Measurements from ENCODE around the gene CAVIN2. TPM values are rescaled to one million over a fixed set of nuclear protein-coding genes. Genes with fewer than 3 reads are reported as not detected.
A peak's percentile ranks its signal among the peaks of the same experiment; 100 is the strongest.

Gene CAVIN2
- total RNA-seq, 1 donor from 2014 or later, result not detected

DNA sequence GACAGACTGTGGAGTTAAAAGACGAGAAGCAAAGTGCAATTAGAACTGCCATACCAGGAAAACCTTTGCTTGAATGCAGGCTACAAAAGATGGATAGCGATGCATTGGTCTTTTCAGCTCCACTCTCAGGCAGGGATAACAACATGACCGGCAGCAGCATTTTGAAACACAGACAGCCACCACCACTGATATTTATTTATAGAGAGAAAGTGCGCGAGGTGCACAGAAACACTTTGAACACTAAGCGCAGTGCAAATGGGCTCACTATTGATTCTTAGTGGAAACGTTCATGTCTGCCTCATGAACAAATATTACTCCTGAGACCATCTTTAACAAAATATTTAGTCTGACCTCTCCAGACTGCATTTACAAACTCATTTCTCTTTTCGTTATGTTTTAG lies 32.9 kb downstream of the CAVIN2 start:
- Mint-ChIP-seq H3K36me3 (ENCODE audit: unreplicated experiment) (no peaks in the 10 kb centered on the region), H3K4me3 (ENCODE audit: unreplicated experiment) (no peak overlapping the region), H3K27me3 (ENCODE audit: unreplicated experiment) (peaks cover 1% of the 10 kb centered on the region), H3K27ac (ENCODE audit: unreplicated experiment) (peak overlapping the region; percentile 34), H3K9me3 (ENCODE audit: unreplicated experiment) (peaks cover 2% of the 10 kb centered on the region), H3K4me1 (ENCODE audit: low read depth, unreplicated experiment) (peaks cover 13% of the 10 kb centered on the region)
- TF ChIP-seq, protein P1, sequence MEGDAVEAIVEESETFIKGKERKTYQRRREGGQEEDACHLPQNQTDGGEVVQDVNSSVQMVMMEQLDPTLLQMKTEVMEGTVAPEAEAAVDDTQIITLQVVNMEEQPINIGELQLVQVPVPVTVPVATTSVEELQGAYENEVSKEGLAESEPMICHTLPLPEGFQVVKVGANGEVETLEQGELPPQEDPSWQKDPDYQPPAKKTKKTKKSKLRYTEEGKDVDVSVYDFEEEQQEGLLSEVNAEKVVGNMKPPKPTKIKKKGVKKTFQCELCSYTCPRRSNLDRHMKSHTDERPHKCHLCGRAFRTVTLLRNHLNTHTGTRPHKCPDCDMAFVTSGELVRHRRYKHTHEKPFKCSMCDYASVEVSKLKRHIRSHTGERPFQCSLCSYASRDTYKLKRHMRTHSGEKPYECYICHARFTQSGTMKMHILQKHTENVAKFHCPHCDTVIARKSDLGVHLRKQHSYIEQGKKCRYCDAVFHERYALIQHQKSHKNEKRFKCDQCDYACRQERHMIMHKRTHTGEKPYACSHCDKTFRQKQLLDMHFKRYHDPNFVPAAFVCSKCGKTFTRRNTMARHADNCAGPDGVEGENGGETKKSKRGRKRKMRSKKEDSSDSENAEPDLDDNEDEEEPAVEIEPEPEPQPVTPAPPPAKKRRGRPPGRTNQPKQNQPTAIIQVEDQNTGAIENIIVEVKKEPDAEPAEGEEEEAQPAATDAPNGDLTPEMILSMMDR (IDR thresholded peaks at IDR 0.05; ENCODE audit: partially characterized antibody, unreplicated experiment), result no peak
- no peak for DNase-seq

DNA sequence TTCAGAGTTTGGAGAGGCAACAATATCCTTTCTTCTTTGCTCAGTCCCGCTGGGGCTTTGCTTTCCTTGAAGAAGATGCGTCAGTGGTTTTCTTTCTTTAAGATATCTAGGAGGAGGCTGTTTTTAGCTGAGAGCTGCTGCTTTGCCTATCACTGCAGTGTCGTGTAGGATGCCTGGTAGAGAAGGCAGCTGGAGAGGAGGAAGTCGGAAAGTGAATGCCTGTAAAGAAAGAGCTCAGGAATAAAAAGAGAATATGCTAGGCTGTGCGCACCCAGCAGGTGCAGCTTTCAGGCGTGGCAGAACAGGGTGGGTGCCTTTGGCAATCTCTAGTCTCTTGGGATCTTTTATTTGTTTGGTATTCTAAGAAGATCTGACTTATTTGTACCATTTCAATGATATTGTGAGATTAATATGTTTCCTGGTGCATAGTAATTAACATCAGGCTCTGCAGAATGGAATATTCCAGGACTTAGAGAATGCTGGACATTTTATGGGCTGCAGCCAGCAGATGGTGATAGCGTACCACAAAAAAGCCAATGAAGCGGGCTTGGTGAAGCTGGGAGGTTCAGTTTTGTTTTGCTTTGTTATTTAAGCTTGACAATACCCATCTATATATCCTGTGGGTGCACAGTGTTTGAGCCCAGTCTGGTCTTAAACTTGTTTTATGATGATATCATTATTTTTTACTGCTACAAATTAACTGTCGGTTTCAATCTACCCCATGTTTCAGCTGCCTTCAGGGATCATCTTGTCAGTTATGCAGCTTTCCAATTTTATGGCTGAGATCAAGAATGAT lies 34.9 kb downstream of the CAVIN2 start:
- peak; percentile 74 for DNase-seq
- H3K4me1 Mint-ChIP-seq (ENCODE audit: low read depth, unreplicated experiment), result peaks cover 13% of the 10 kb centered on the region
- peaks cover 1% of the 10 kb centered on the region for H3K27me3 Mint-ChIP-seq (ENCODE audit: unreplicated experiment)
- H3K27ac Mint-ChIP-seq (ENCODE audit: unreplicated experiment), result no peak overlapping the region
- H3K4me3 Mint-ChIP-seq (ENCODE audit: unreplicated experiment), result no peak overlapping the region
- TF ChIP-seq, protein P1 (IDR thresholded peaks at IDR 0.05; ENCODE audit: partially characterized antibody, unreplicated experiment), result peak; percentile 62
- H3K36me3 Mint-ChIP-seq (ENCODE audit: unreplicated experiment), result no peaks in the 10 kb centered on the region
- H3K9me3 Mint-ChIP-seq (ENCODE audit: unreplicated experiment), result peaks cover 2% of the 10 kb centered on the region

- peaks cover 2% of the 10 kb centered on the region for H3K9me3 Mint-ChIP-seq (ENCODE audit: unreplicated experiment)
- DNase-seq, result no peak
- H3K27me3 Mint-ChIP-seq (ENCODE audit: unreplicated experiment), result peaks cover 1% of the 10 kb centered on the region
- no peak overlapping the region for H3K4me3 Mint-ChIP-seq (ENCODE audit: unreplicated experiment)
- no peaks in the 10 kb centered on the region for H3K4me1 Mint-ChIP-seq (ENCODE audit: low read depth, unreplicated experiment)
- H3K27ac Mint-ChIP-seq (ENCODE audit: unreplicated experiment), result no peak overlapping the region
- TF ChIP-seq, protein P1 (IDR thresholded peaks at IDR 0.05; ENCODE audit: partially characterized antibody, unreplicated experiment), result no peak
- H3K36me3 Mint-ChIP-seq (ENCODE audit: unreplicated experiment), result no peaks in the 10 kb centered on the region
Observed at GRCh38 chr2:191806396-191806795, 40.5 kb downstream of the CAVIN2 start.

DNA sequence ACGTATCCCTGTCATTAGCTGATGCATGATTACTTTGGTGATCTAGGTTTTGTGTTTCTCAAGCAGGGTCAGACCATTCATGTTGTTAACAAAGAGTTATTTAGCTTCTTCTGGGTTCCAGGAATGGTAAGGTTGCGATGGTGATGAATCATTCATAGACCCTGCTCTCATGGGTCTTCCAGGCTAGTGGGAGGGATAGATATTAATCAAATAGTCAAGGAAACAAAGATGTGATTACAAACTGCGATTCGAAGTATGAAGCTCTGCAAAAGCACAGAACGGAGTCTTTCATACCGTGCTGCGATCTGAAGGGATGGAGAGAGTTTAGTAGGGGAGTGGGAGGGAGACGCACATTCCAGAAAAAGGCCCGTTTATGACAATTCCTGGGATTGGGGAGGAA lies 42.1 kb downstream of the CAVIN2 start:
- TF ChIP-seq, protein P1 (IDR thresholded peaks at IDR 0.05; ENCODE audit: partially characterized antibody, unreplicated experiment), result no peak
- no peak overlapping the region for H3K27ac Mint-ChIP-seq (ENCODE audit: unreplicated experiment)
- H3K4me1 Mint-ChIP-seq (ENCODE audit: low read depth, unreplicated experiment), result no peaks in the 10 kb centered on the region
- no peak overlapping the region for H3K4me3 Mint-ChIP-seq (ENCODE audit: unreplicated experiment)
- H3K36me3 Mint-ChIP-seq (ENCODE audit: unreplicated experiment), result no peaks in the 10 kb centered on the region
- H3K27me3 Mint-ChIP-seq (ENCODE audit: unreplicated experiment), result peaks cover 3% of the 10 kb centered on the region
- DNase-seq, result no peak
- H3K9me3 Mint-ChIP-seq (ENCODE audit: unreplicated experiment), result peaks cover 4% of the 10 kb centered on the region

- Mint-ChIP-seq H3K27ac (ENCODE audit: unreplicated experiment) (no peak overlapping the region), H3K36me3 (ENCODE audit: unreplicated experiment) (no peaks in the 10 kb centered on the region), H3K27me3 (ENCODE audit: unreplicated experiment) (peaks cover 2% of the 10 kb centered on the region), H3K9me3 (ENCODE audit: unreplicated experiment) (peaks cover 2% of the 10 kb centered on the region), H3K4me1 (ENCODE audit: low read depth, unreplicated experiment) (no peaks in the 10 kb centered on the region), H3K4me3 (ENCODE audit: unreplicated experiment) (no peak overlapping the region)
- DNase-seq, result no peak
- TF ChIP-seq, protein P1 (IDR thresholded peaks at IDR 0.05; ENCODE audit: partially characterized antibody, unreplicated experiment), result no peak
Observed at GRCh38 chr2:191803007-191803406, 43.9 kb downstream of the CAVIN2 start.

Measured in glutamatergic neuron (in vitro differentiated cells).